A549 treated with AZD9567 at 1 μM for 4 hours (cell line): ENCODE results near the gene AOX1. TPM values are rescaled to one million over a fixed set of nuclear protein-coding genes. Genes with fewer than 3 reads are reported as not detected.

Experiments
- total RNA-seq: library from RNA; stranded (reverse); fragments of 200-300 nt; extraction: Qiagen RNA extraction; gene quantifications from 5 replicates; pipeline ENCODE4 v1.2.3, GENCODE V29; 2022; ENCODE audit not compliant: insufficient read depth

AOX1 gene
- total RNA-seq, result 2.7 to 8.5 TPM (median 2.9 TPM) in 5 replicates

GRCh38 chr2:200585730-200586643 lies at the start of gene AOX1:
Gene AOX1, plus strand, starts transcription at chr2:200586014. Its CDS starts 95 bp downstream, at chr2:200586109.

Other genes with a start within 250 kb of the AOX1 start
- gene KCTD18, start 75.9 kb upstream of the AOX1 start, total RNA-seq, result 8.4 to 16.2 TPM (median 9.3 TPM) in 5 replicates
- 10.9 to 15.0 TPM (median 14.2 TPM) in 5 replicates for gene SGO2, start 59.8 kb upstream of the AOX1 start, total RNA-seq
- gene BZW1, start 225.9 kb downstream of the AOX1 start, total RNA-seq, result 347 to 1,010 TPM (median 419 TPM) in 5 replicates